ENCODE data around the gene SPATA2. TPM values are rescaled to one million over a fixed set of nuclear protein-coding genes. Genes with fewer than 3 reads are reported as not detected.

SPATA2 gene
- total and polyA plus RNA-seq, 4 donors = 4.2 to 8.0 (median 4.9) TPM

DNA sequence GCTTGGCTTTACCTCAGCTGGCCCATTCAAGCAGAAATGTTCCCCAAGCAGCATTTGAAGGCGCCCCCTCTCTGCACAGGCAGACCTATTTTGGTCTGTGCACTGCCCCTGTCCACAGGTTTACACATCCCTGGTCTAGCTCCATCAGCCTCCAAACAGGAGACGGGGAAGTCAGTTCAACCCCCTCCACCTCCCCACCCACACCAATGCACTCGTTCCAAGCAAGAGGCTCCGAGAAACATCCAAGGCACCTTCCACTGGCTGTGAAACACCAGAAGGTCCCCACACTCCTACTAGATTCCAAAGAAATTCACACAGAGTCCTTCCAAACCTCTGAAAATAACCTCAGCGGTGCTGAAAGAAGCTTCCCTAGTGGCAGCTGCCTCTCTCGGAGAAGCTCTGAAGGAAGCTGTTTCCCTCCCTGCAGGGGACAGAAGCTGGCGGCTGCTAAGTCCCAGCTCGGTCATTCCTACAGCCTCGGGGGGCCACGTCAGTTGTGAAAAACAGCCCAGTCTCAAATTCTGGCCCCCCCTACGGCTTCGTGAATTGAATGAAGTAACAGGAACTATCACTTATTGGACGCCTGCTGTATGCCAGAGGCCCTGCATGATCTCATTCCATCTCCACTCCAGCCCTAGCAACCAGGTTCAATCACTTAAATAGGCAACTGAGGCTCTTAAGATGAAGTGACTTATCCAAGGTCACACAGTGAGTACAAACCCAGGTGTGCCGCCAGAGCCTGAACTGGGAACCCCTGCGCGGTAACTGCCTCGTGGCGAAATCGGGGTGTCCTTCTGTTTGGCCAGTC, 815 bp downstream of the SPATA2 start:
- peak overlapping the region; percentile 96 for H3K4me3 ChIP-seq
- DNase-seq = no peak
- no peaks in the 10 kb centered on the region for H3K27me3 ChIP-seq (ENCODE audit: control insufficient read depth in 3 of 3, insufficient read depth in 3 of 3, low read length in 2 of 3)
- TF ChIP-seq CTCF (IDR thresholded peaks at IDR 0.05; ENCODE audit: control extremely low read depth, extremely low read depth) = no peak
- WGBS, 2 donors = 5 to 7% methylated on average over 19 of the region's 19 CpGs
- H3K4me1 ChIP-seq (ENCODE audit: control insufficient read depth in 5 of 5, insufficient read depth in 5 of 5, low read length in 5 of 5) = peaks cover 0 to 19% (median 13%) of the 10 kb centered on the region in 5 donors
- peaks cover 0 to 2% (median 0%) of the 10 kb centered on the region in 4 donors for H3K9me3 ChIP-seq (ENCODE audit: control insufficient read depth in 4 of 4, insufficient read depth in 3 of 4, low read length in 3 of 4)
- ATAC-seq (ENCODE audit: insufficient read depth, low FRiP score) = no peak
- H3K27ac ChIP-seq (ENCODE audit: low read depth in 1 of 2, low read length in 1 of 2) = peak overlapping the region; percentile 99 to 100
- H3K9ac ChIP-seq (ENCODE audit: insufficient read depth in 1 of 2, low read length in 2 of 2) = peak overlapping the region; percentile 79 to 85
- peaks cover 0 to 8% (median 3%) of the 10 kb centered on the region in 4 donors for H3K36me3 ChIP-seq (ENCODE audit: control insufficient read depth in 4 of 4, insufficient read depth in 4 of 4, low read length in 4 of 4)

- 88 to 93% methylated on average over 16 of the region's 16 CpGs for WGBS, 2 donors
These were observed 1.8 kb downstream of the SPATA2 start for GRCh38 chr20:49913399-49914047.

DNA sequence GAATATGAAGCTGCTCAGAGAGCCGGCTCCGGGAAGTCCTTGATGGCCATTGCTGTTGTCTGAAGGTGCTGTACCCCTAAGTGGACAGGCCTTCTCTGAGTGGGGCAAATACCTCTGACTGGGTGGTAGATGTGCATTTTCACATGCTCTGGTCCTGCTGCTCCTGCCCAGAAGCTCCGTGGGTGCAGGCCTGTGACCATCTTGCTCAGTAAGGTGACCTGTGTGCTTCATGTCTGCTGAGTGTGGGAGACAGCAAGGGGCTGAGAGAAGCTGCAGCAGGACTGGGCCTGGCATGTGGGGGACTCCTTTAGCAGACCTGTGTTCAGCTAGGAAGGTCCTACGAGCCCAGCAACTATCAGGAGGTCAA, 5.0 kb downstream of the SPATA2 start:
- WGBS, 2 donors = 79 to 89% methylated on average over 4 of the region's 4 CpGs
- peaks cover 0 to 16% (median 11%) of the 10 kb centered on the region in 5 donors for H3K4me1 ChIP-seq (ENCODE audit: control insufficient read depth in 5 of 5, insufficient read depth in 5 of 5, low read length in 5 of 5)
- H3K9ac ChIP-seq (ENCODE audit: insufficient read depth in 1 of 2, low read length in 2 of 2) = no peak overlapping the region
- peaks cover 0 to 2% (median 0%) of the 10 kb centered on the region in 4 donors for H3K9me3 ChIP-seq (ENCODE audit: control insufficient read depth in 4 of 4, insufficient read depth in 3 of 4, low read length in 3 of 4)
- DNase-seq = no peak
- no peak overlapping the region for H3K4me3 ChIP-seq
- no peaks in the 10 kb centered on the region for H3K27me3 ChIP-seq (ENCODE audit: control insufficient read depth in 3 of 3, insufficient read depth in 3 of 3, low read length in 2 of 3)
- peak overlapping the region; percentile 46 to 73 for H3K27ac ChIP-seq (ENCODE audit: low read depth in 1 of 2, low read length in 1 of 2)
- TF ChIP-seq CTCF (IDR thresholded peaks at IDR 0.05; ENCODE audit: control extremely low read depth, extremely low read depth) = no peak
- peaks cover 3 to 41% (median 12%) of the 10 kb centered on the region in 4 donors for H3K36me3 ChIP-seq (ENCODE audit: control insufficient read depth in 4 of 4, insufficient read depth in 4 of 4, low read length in 4 of 4)
- ATAC-seq (ENCODE audit: insufficient read depth, low FRiP score) = no peak

More at GRCh38 chr20:49913399-49914047, 1.8 kb downstream of the SPATA2 start:
- ATAC-seq (ENCODE audit: insufficient read depth, low FRiP score) (no peak), DNase-seq (no peak)
- no peak for TF ChIP-seq CTCF (IDR thresholded peaks at IDR 0.05; ENCODE audit: control extremely low read depth, extremely low read depth)
- Histone ChIP-seq H3K36me3 (ENCODE audit: control insufficient read depth in 4 of 4, insufficient read depth in 4 of 4, low read length in 4 of 4) (peaks cover 0 to 11% (median 4%) of the 10 kb centered on the region in 4 donors), H3K9me3 (ENCODE audit: control insufficient read depth in 4 of 4, insufficient read depth in 3 of 4, low read length in 3 of 4) (peaks cover 0 to 2% (median 0%) of the 10 kb centered on the region in 4 donors), H3K4me3 (no peak overlapping the region), H3K9ac (ENCODE audit: insufficient read depth in 1 of 2, low read length in 2 of 2) (peak overlapping the region in 1 of 2 donors; percentile 85), H3K4me1 (ENCODE audit: control insufficient read depth in 5 of 5, insufficient read depth in 5 of 5, low read length in 5 of 5) (peaks cover 0 to 19% (median 15%) of the 10 kb centered on the region in 5 donors), H3K27ac (ENCODE audit: low read depth in 1 of 2, low read length in 1 of 2) (no peak overlapping the region), H3K27me3 (ENCODE audit: control insufficient read depth in 3 of 3, insufficient read depth in 3 of 3, low read length in 2 of 3) (no peaks in the 10 kb centered on the region)

Data from lung (tissue), 12 donors.